Liver (tissue), 3 donors: ENCODE results near the gene GABPB1.

ENCODE experiments used
- EGR1 ChIP-seq, 2 donors: IDR thresholded peaks; 2 replicates each; pipeline ENCODE4 v1.6.1; 2016 to 2018; ENCODE audit warnings: antibody characterized with exemption in 2 of 2, low read depth in 2 of 2
- FOXA1 ChIP-seq: IDR thresholded peaks from 2 replicates; pipeline ENCODE4 v1.6.1; 2016; ENCODE audit warnings: antibody characterized with exemption
- GABPA ChIP-seq, 2 donors: IDR thresholded peaks in 1 of 2; conservative IDR thresholded peaks in 1 of 2; 2 replicates each; pipeline ENCODE4 v1.6.1; 2016; ENCODE audit warnings: antibody characterized with exemption in 2 of 2, mild to moderate bottlenecking in 1 of 2, moderate library complexity in 1 of 2
- JUND ChIP-seq, 2 donors: IDR thresholded peaks; 2 replicates each; pipeline ENCODE4 v1.6.1; 2016; ENCODE audit warnings: antibody characterized with exemption in 2 of 2
- TAF1 ChIP-seq: conservative IDR thresholded peaks from 2 replicates; pipeline ENCODE4 v1.6.1; 2016; ENCODE audit warnings: antibody characterized with exemption, mild to moderate bottlenecking
- TF ChIP-seq, protein P1 (sequence below): fragments of 150-350 bp; IDR thresholded peaks from 2 replicates; pipeline ENCODE4 v1.5.1; 2017; ENCODE audit warnings: improper control_type of control experiment, low read depth, low read length; ENCODE audit not compliant: missing input control
- TF ChIP-seq, protein P2 (sequence below): IDR thresholded peaks from 2 replicates; pipeline ENCODE4 v1.6.1; 2016; ENCODE audit warnings: antibody characterized with exemption
- TF ChIP-seq, protein P3 (sequence below): IDR thresholded peaks from 2 replicates; pipeline ENCODE4 v1.6.1; 2016; ENCODE audit warnings: antibody characterized with exemption
- TF ChIP-seq, protein P4 (sequence below): IDR thresholded peaks from 2 replicates; pipeline ENCODE4 v1.6.1; 2016; ENCODE audit warnings: antibody characterized with exemption
- donor health status: healthy.
- donor health status: healthy.

DNA sequence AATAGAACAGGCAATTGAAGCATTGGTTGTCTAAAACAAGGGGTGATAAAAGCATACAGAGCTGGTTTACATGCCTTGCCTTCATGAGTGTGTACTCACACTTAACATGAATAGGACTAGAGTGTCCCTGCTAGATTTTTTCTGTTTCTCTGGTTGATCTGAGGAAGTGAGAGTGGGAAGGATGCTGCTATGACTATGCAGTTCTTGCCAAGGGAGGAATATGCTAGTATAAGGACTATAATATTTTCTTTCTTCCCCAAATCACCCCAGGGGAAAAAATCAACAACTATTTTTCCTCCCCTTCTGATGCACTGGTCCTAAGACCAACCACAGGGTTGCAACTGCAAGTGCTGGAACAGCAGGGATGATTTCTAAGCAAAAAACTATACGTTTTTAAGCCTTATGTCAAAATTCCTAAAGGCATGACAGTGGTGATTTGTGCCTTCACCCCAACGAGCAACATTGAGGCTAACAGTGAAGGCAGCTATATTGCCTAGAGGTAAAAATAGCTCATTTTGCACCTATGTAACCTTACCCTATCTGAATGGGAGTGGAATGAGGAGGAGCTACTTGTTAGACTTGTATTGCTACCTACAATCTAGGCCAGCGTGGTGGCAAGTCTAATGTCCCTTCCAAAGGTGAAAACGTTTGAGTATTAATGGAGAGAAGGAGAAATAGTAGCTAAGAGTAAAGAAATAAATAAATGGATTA, 35.7 kb upstream of the GABPB1 start:
- TF ChIP-seq, protein P1, sequence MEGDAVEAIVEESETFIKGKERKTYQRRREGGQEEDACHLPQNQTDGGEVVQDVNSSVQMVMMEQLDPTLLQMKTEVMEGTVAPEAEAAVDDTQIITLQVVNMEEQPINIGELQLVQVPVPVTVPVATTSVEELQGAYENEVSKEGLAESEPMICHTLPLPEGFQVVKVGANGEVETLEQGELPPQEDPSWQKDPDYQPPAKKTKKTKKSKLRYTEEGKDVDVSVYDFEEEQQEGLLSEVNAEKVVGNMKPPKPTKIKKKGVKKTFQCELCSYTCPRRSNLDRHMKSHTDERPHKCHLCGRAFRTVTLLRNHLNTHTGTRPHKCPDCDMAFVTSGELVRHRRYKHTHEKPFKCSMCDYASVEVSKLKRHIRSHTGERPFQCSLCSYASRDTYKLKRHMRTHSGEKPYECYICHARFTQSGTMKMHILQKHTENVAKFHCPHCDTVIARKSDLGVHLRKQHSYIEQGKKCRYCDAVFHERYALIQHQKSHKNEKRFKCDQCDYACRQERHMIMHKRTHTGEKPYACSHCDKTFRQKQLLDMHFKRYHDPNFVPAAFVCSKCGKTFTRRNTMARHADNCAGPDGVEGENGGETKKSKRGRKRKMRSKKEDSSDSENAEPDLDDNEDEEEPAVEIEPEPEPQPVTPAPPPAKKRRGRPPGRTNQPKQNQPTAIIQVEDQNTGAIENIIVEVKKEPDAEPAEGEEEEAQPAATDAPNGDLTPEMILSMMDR: no peak
- TF ChIP-seq, protein P2, sequence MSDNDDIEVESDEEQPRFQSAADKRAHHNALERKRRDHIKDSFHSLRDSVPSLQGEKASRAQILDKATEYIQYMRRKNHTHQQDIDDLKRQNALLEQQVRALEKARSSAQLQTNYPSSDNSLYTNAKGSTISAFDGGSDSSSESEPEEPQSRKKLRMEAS: no peak
- TF ChIP-seq EGR1 (IDR thresholded peaks at IDR 0.05; ENCODE audit: low read depth in 2 of 2): no peak
- TF ChIP-seq, protein P3, sequence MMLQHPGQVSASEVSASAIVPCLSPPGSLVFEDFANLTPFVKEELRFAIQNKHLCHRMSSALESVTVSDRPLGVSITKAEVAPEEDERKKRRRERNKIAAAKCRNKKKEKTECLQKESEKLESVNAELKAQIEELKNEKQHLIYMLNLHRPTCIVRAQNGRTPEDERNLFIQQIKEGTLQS: no peak
- no peak for TF ChIP-seq JUND (IDR thresholded peaks at IDR 0.05)
- no peak for TF ChIP-seq FOXA1
- TF ChIP-seq, protein P4, sequence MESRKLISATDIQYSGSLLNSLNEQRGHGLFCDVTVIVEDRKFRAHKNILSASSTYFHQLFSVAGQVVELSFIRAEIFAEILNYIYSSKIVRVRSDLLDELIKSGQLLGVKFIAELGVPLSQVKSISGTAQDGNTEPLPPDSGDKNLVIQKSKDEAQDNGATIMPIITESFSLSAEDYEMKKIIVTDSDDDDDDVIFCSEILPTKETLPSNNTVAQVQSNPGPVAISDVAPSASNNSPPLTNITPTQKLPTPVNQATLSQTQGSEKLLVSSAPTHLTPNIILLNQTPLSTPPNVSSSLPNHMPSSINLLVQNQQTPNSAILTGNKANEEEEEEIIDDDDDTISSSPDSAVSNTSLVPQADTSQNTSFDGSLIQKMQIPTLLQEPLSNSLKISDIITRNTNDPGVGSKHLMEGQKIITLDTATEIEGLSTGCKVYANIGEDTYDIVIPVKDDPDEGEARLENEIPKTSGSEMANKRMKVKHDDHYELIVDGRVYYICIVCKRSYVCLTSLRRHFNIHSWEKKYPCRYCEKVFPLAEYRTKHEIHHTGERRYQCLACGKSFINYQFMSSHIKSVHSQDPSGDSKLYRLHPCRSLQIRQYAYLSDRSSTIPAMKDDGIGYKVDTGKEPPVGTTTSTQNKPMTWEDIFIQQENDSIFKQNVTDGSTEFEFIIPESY: no peak
- TF ChIP-seq TAF1: no peak
- no peak for TF ChIP-seq GABPA (IDR thresholded peaks at IDR 0.05 in 1 of 2, conservative IDR thresholded peaks at IDR 0.05 in 1 of 2)
